ENCODE results near the gene IMMP2L.

The IMMP2L gene

GRCh38 chr7:110863258-110863657, 699.0 kb downstream of the IMMP2L start:
- no peak for DNase-seq (ENCODE audit: low read depth)

GRCh38 chr7:110861163-110861562, 701.1 kb downstream of the IMMP2L start:
- DNase-seq (ENCODE audit: low read depth), result no peak

GRCh38 chr7:110857106-110857505, 705.2 kb downstream of the IMMP2L start:
- no peak for DNase-seq (ENCODE audit: low read depth)

- DNase-seq (ENCODE audit: low read depth), result no peak
Measured at GRCh38 chr7:110856704-110857103, 705.6 kb downstream of the IMMP2L start.

GRCh38 chr7:110854651-110855050, 707.6 kb downstream of the IMMP2L start:
- no peak for DNase-seq (ENCODE audit: low read depth)

- DNase-seq (ENCODE audit: low read depth), result no peak
Measured at GRCh38 chr7:110854166-110854565, 708.1 kb downstream of the IMMP2L start.

- DNase-seq (ENCODE audit: low read depth), result no peak
Measured at GRCh38 chr7:110853263-110853662, 709.0 kb downstream of the IMMP2L start.

- no peak for DNase-seq (ENCODE audit: low read depth)
Measured at GRCh38 chr7:110852156-110852940, 709.9 kb downstream of the IMMP2L start.

- no peak for DNase-seq (ENCODE audit: low read depth)
Measured at GRCh38 chr7:110850224-110850623, 712.1 kb downstream of the IMMP2L start.

- no peak for DNase-seq (ENCODE audit: low read depth)
Measured at GRCh38 chr7:110842796-110843195, 719.5 kb downstream of the IMMP2L start.

GRCh38 chr7:110841840-110842545, 720.3 kb downstream of the IMMP2L start:
- no peak for DNase-seq (ENCODE audit: low read depth)

GRCh38 chr7:110839866-110840265, 722.4 kb downstream of the IMMP2L start:
- DNase-seq (ENCODE audit: low read depth), result no peak

GRCh38 chr7:110835849-110836248, 726.4 kb downstream of the IMMP2L start:
- DNase-seq (ENCODE audit: low read depth), result no peak

GRCh38 chr7:110835218-110835617, 727.1 kb downstream of the IMMP2L start:
- no peak for DNase-seq (ENCODE audit: low read depth)

GRCh38 chr7:110831419-110831818, 730.9 kb downstream of the IMMP2L start:
- DNase-seq (ENCODE audit: low read depth), result no peak

GRCh38 chr7:110830778-110831177, 731.5 kb downstream of the IMMP2L start:
- DNase-seq (ENCODE audit: low read depth), result no peak

GRCh38 chr7:110827936-110828335, 734.4 kb downstream of the IMMP2L start:
- no peak for DNase-seq (ENCODE audit: low read depth)

GRCh38 chr7:110827287-110827855, 734.9 kb downstream of the IMMP2L start:
- no peak for DNase-seq (ENCODE audit: low read depth)

GRCh38 chr7:110813986-110814385, 748.3 kb downstream of the IMMP2L start:
- no peak for DNase-seq (ENCODE audit: low read depth)

GRCh38 chr7:110809832-110810231, 752.5 kb downstream of the IMMP2L start:
- DNase-seq (ENCODE audit: low read depth), result no peak

- no peak for DNase-seq (ENCODE audit: low read depth)
Measured at GRCh38 chr7:110808361-110808760, 753.9 kb downstream of the IMMP2L start.

- no peak for DNase-seq (ENCODE audit: low read depth)
Measured at GRCh38 chr7:110804501-110804900, 757.8 kb downstream of the IMMP2L start.

GRCh38 chr7:110803602-110804143, 758.6 kb downstream of the IMMP2L start:
- DNase-seq (ENCODE audit: low read depth), result no peak

Measured in HS-5 (cell line).